B cell (primary cell): Measurements from ENCODE around the gene TECPR2. TPM values are rescaled to one million over a fixed set of nuclear protein-coding genes. Genes with fewer than 3 reads are reported as not detected.
A peak's percentile ranks its signal among the peaks of the same experiment; 100 is the strongest.

Source experiments
- ATAC-seq: fragments of 200-7000 bp; cut with Tn5 transposase; one replicate; pipeline ENCODE4 v1.10.0; 2021; ENCODE audit warnings: low read depth, mild to moderate bottlenecking, moderate number of reproducible peaks, moderate library complexity
- CTCF ChIA-PET: fragments of 350-600 bp; sonication (Branson Sonifier 250); formaldehyde crosslinking; loops from one replicate; lab custom pipeline; 2021; ENCODE audit warnings: antibody characterized with exemption, inconsistent platforms; lab: Charles Lee
- POLR2A ChIA-PET: fragments of 350-600 bp; sonication (Branson Sonifier 250); formaldehyde crosslinking; loops from one replicate; lab custom pipeline; 2021; ENCODE audit warnings: antibody characterized with exemption; lab: Charles Lee
- DNase-seq: peaks from one replicate; pipeline ENCODE4 v3.0.0; 2013
- H2AFZ ChIP-seq: 2 replicates; pipeline ENCODE4 v1.6.1; 2012; ENCODE audit warnings: mild to moderate bottlenecking, low read depth, low read length; ENCODE audit not compliant: insufficient read depth, poor library complexity, severe bottlenecking
- H3K27ac ChIP-seq, 2 donors: 1 replicate in 1 of 2; 2 replicates in 1 of 2; pipeline ENCODE4 v1.5.1; 2012 to 2013; ENCODE audit warnings: low read length in 2 of 2, mild to moderate bottlenecking in 2 of 2, moderate library complexity in 1 of 2
- H3K27me3 ChIP-seq, 4 experiments: fragments of 200-600 bp in 1 of 4; sonication (generic) in 1 of 4; replicated peaks in 1 of 4; 1 replicate in 2 of 4; 2 replicates in 2 of 4; pipeline versions ENCODE4 v1.6.1 to v1.7.0; 2013 to 2016; ENCODE audit warnings: low read length in 3 of 4, mild to moderate bottlenecking in 2 of 4, mixed read lengths in 1 of 4, moderate library complexity in 1 of 4; ENCODE audit not compliant: insufficient read depth in 4 of 4, control insufficient read depth in 3 of 4; ENCODE audit errors: control extremely low read depth in 1 of 4
- H3K36me3 ChIP-seq, 2 experiments: replicated peaks in 1 of 2; 1 replicate in 1 of 2; 2 replicates in 1 of 2; pipeline versions ENCODE4 v1.6.1 to v1.7.1; 2013; ENCODE audit warnings: low read length in 1 of 2; ENCODE audit not compliant: insufficient read depth in 2 of 2, control insufficient read depth in 1 of 2; ENCODE audit errors: control extremely low read depth in 1 of 2, extremely low read depth in 1 of 2
- H3K4me1 ChIP-seq, 2 donors: fragments of 200-600 bp in 1 of 2; sonication (generic) in 1 of 2; 1 replicate in 1 of 2; 2 replicates in 1 of 2; pipeline versions ENCODE4 v1.5.1 to v1.6.1; 2013 to 2017; ENCODE audit warnings: low read length in 2 of 2; ENCODE audit not compliant: control insufficient read depth in 2 of 2, insufficient read depth in 2 of 2
- H3K4me2 ChIP-seq: replicated peaks from 2 replicates; pipeline ENCODE3; 2012; ENCODE audit warnings: mild to moderate bottlenecking, low read depth, low read length; ENCODE audit not compliant: poor library complexity, severe bottlenecking
- H3K4me3 ChIP-seq, 5 experiments: fragments of 200-600 bp in 1 of 5; sonication (generic) in 1 of 5; 1 replicate in 3 of 5; 2 replicates in 2 of 5; pipeline versions ENCODE4 v1.5.1 to v1.7.0; 2011 to 2016; ENCODE audit warnings: low read length in 4 of 5, mild to moderate bottlenecking in 4 of 5, low read depth in 2 of 5, control low read depth in 1 of 5, moderate library complexity in 1 of 5; ENCODE audit not compliant: insufficient read depth in 1 of 5; ENCODE audit errors: control extremely low read depth in 1 of 5, extremely low read depth in 1 of 5
- H3K79me2 ChIP-seq: fragments of 200-600 bp; sonication (generic); one replicate; pipeline ENCODE4 v1.6.0; 2016; ENCODE audit warnings: low read length; ENCODE audit not compliant: control insufficient read depth, insufficient read depth
- H3K9ac ChIP-seq: fragments of 200-600 bp; sonication (generic); 2 replicates; pipeline ENCODE4 v1.6.1; 2017; ENCODE audit warnings: mild to moderate bottlenecking, low read length, moderate library complexity
- H3K9me3 ChIP-seq, 3 donors: one replicate each; pipeline versions ENCODE4 v1.6.1 to v1.7.1; 2013; ENCODE audit warnings: low read length in 2 of 3; ENCODE audit not compliant: control insufficient read depth in 2 of 3, insufficient read depth in 1 of 3; ENCODE audit errors: control extremely low read depth in 1 of 3
- H4K20me1 ChIP-seq: 2 replicates; pipeline ENCODE4 v1.6.0; 2012; ENCODE audit warnings: mild to moderate bottlenecking, low read length; ENCODE audit not compliant: insufficient read depth, control insufficient read depth, poor library complexity, severe bottlenecking
- H3K27ac Mint-ChIP-seq: one replicate; pipeline ENCODE4 v1.8.0; 2021; ENCODE audit warnings: mixed read lengths
- H3K27me3 Mint-ChIP-seq: one replicate; pipeline ENCODE4 v1.8.0; 2021; ENCODE audit warnings: mixed read lengths
- H3K4me1 Mint-ChIP-seq: one replicate; pipeline ENCODE4 v1.8.0; 2021; ENCODE audit warnings: mixed read lengths
- H3K4me3 Mint-ChIP-seq: one replicate; pipeline ENCODE4 v1.8.0; 2021; ENCODE audit warnings: mixed read lengths
- H3K9me3 Mint-ChIP-seq: one replicate; pipeline ENCODE4 v1.8.0; 2022; ENCODE audit warnings: mixed read lengths; ENCODE audit not compliant: insufficient read depth
- EZH2 ChIP-seq: IDR thresholded peaks from 2 replicates; pipeline ENCODE4 v1.6.1; 2012; ENCODE audit warnings: borderline replicate concordance, low read depth, mild to moderate bottlenecking, moderate library complexity, low read length; ENCODE audit not compliant: insufficient read depth, poor library complexity, severe bottlenecking
- WGBS: methylation state at CpG from one replicate; pipeline ENCODE4 v1.1.5; 2013; ENCODE audit warnings: missing lambda C conversion rate; ENCODE audit not compliant: insufficient coverage; 5-methylcytosine and 5-hydroxymethylcytosine counted together
- intact Hi-C: fragments of 100-400 bp; cut with micrococcal nuclease; formaldehyde crosslinking; loops from one replicate; pipeline ENCODE4 v1.10.0; 2022
- polyA plus RNA-seq: library from polyadenylated mRNA; depleted of rRNA; stranded (reverse); fragments of >200 nt; gene quantifications from 2 replicates; pipeline ENCODE4 v1.2.3, GENCODE V29; 2012
- total RNA-seq, 2 donors: library from RNA; stranded (reverse); fragments of 120-200 nt in 1 of 2; gene quantifications; 1 replicate in 1 of 2; 2 replicates in 1 of 2; pipeline versions ENCODE4 v1.2.3 to v1.2.4, GENCODE V29; 2013 to 2022
- TF ChIP-seq, protein P1 (sequence below): fragments of 200-600 bp; IDR thresholded peaks from one replicate; pipeline ENCODE4 v1.8.0; 2022; ENCODE audit warnings: antibody characterized with exemption, mild to moderate bottlenecking

The TECPR2 gene
- total and polyA plus RNA-seq, 2 donors (not counting 1 experiment from before 2014, with no cell fraction given), result 4.7 to 10.8 TPM

DNA sequence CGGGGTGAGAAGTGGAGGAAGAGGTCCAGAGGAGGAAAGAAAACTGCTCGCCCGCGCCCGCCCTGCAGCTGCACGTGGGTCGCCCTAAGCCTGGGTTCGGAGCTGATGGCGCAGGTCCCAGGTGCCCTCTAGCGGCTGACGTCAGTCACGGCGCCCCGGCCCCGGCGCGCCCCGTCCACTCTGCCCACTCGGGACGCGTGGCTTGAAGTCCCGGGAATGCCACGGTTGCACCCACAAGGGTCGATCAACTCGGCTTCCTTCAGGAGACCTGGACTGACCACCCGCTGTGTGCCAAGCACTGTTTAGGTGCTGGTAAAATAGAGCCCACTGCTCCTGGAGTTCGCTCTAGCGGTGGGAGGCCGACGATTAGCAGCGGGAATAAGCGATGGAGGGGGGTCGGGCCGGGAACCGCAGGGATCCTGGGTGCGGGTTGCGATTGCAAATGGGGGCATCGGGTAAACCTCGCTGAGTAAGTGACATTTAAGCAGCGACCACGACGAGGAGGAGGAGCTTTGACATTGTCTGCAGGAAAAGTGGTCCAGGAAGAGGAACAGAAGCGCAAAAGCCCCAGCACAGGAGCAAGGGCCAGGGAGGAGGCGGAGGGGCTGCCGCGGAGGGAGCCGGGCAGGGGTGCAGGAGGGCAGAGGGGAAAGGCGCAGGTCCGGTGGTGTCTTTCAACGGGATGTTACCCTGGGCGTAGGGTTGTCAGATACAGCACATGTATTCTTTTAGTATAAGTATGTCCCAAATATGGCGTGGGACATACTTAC is 48.3 kb upstream of the TECPR2 start:
- intact Hi-C loops, result loop anchor here (1.0 to 5.0 kb wide), 6 partner anchors 9 to 1018 kb away; partner anchors contain the start of genes EIF5, MOK and RCOR1
- ChIA-PET CTCF (interaction anchor here (0.6 to 3.9 kb wide), 32 partner anchors 8 to 607 kb away, joined by 3 to 35 read pairs (median 3); partner anchors contain the start of gene MOK), POLR2A (interaction anchor here (1.0 kb wide), 2 partner anchors 9 to 11 kb away, joined by 3 to 4 read pairs; partner anchors contain the start of gene MOK)
- Mint-ChIP-seq H3K9me3 (no peaks in the 10 kb centered on the region), H3K27ac (peak overlapping the region; percentile 83), H3K27me3 (no peaks in the 10 kb centered on the region), H3K4me1 (peaks cover 42% of the 10 kb centered on the region), H3K4me3 (peak overlapping the region; percentile 93)
- under 1% methylated on average over 44 of the region's 52 CpGs for WGBS
- Histone ChIP-seq H3K9ac (peak overlapping the region; percentile 66), H4K20me1 (no peaks in the 10 kb centered on the region), H3K4me3 (peak overlapping the region; percentile 48 to 74 (median 63)), H2AFZ (peak overlapping the region; percentile 86), H3K36me3 (no peaks in the 10 kb centered on the region), H3K9me3 (no peaks in the 10 kb centered on the region), H3K79me2 (no peaks in the 10 kb centered on the region), H3K27me3 (no peaks in the 10 kb centered on the region), H3K4me1 (peaks cover 33 to 41% of the 10 kb centered on the region in 2 donors), H3K27ac (peak overlapping the region in 1 of 2 donors; percentile 39), H3K4me2 (peak overlapping the region; percentile 96)
- DNase-seq (peak; percentile 89), ATAC-seq (peak; percentile 71)
- TF ChIP-seq EZH2, result no peak
- TF ChIP-seq, protein P1, sequence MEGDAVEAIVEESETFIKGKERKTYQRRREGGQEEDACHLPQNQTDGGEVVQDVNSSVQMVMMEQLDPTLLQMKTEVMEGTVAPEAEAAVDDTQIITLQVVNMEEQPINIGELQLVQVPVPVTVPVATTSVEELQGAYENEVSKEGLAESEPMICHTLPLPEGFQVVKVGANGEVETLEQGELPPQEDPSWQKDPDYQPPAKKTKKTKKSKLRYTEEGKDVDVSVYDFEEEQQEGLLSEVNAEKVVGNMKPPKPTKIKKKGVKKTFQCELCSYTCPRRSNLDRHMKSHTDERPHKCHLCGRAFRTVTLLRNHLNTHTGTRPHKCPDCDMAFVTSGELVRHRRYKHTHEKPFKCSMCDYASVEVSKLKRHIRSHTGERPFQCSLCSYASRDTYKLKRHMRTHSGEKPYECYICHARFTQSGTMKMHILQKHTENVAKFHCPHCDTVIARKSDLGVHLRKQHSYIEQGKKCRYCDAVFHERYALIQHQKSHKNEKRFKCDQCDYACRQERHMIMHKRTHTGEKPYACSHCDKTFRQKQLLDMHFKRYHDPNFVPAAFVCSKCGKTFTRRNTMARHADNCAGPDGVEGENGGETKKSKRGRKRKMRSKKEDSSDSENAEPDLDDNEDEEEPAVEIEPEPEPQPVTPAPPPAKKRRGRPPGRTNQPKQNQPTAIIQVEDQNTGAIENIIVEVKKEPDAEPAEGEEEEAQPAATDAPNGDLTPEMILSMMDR, result peak; percentile 99

DNA sequence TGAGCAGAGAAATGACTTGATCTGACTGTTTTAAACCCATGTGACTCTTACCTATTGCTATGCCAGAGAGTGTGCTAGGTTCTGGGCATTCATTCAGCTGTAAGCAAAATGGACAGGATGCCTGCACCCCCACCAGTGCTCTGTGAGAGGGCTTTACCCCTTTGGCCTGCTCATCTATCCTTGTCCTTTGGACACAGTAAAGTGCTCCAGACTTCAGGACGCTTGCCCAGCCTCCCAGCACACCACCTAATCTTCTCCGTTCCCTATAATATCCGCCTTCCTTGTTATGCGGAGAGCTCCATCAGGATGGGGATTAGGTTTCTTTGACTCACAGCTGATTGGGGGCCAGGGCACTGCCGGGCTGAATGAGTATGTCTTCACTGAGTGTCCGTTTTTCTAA is 47.6 kb upstream of the TECPR2 start:
- peak overlapping the region; percentile 96 for H3K4me2 ChIP-seq
- Mint-ChIP-seq H3K27ac (peak overlapping the region; percentile 10), H3K4me1 (peaks cover 43% of the 10 kb centered on the region), H3K4me3 (peak overlapping the region; percentile 93), H3K27me3 (no peaks in the 10 kb centered on the region), H3K9me3 (no peaks in the 10 kb centered on the region)
- 100% methylated on average over 1 of the region's 6 CpGs for WGBS
- TF ChIP-seq, protein P1, result no peak
- no peak for TF ChIP-seq EZH2
- no peaks in the 10 kb centered on the region for H3K79me2 ChIP-seq
- no peak for DNase-seq
- intact Hi-C loops, result loop anchor here (5.0 kb wide), 3 partner anchors 207 to 1017 kb away; partner anchors contain the start of genes EIF5 and RCOR1
- H3K9me3 ChIP-seq, result no peaks in the 10 kb centered on the region
- H4K20me1 ChIP-seq, result no peaks in the 10 kb centered on the region
- H3K27me3 ChIP-seq, result no peaks in the 10 kb centered on the region
- no peak overlapping the region for H2AFZ ChIP-seq
- H3K9ac ChIP-seq, result no peak overlapping the region
- no peak overlapping the region for H3K27ac ChIP-seq
- H3K4me3 ChIP-seq, result no peak overlapping the region
- ChIA-PET CTCF (interaction anchor here (1.3 to 3.9 kb wide), 11 partner anchors 9 to 608 kb away, joined by 3 to 35 read pairs (median 7); partner anchors contain the start of gene MOK), POLR2A (no interaction called here)
- peaks cover 33 to 43% of the 10 kb centered on the region in 2 donors for H3K4me1 ChIP-seq
- no peaks in the 10 kb centered on the region for H3K36me3 ChIP-seq
- no peak for ATAC-seq
